Panc1 (cell line): ENCODE measurements around the gene FIS1. TPM values are rescaled to one million over a fixed set of nuclear protein-coding genes. Genes with fewer than 3 reads are reported as not detected.

Experiments
- ATAC-seq: fragments of 200-7000 bp; cut with Tn5 transposase; 2 replicates; pipeline ENCODE4 v1.9.1; 2020; ENCODE audit warnings: mild to moderate bottlenecking, moderate library complexity
- BruUV-seq: library from RNA; stranded (reverse); fragments of 400-500 nt; replicated peaks from 2 replicates; lab custom pipeline; 2021; lab: Mats Ljungman, UMichigan
- CTCF ChIA-PET: fragments of 300-600 bp; sonication (Branson Sonifier 250); formaldehyde crosslinking; loops from one replicate; lab custom pipeline; 2022; ENCODE audit warnings: antibody characterized with exemption; lab: Charles Lee
- POLR2A ChIA-PET: fragments of 300-600 bp; sonication (Branson Sonifier 250); formaldehyde crosslinking; loops from one replicate; lab custom pipeline; 2022; ENCODE audit warnings: antibody characterized with exemption; lab: Charles Lee
- DNase-seq: peaks from one replicate; pipeline ENCODE4 v3.0.0-alpha.2; 2010; ENCODE audit warnings: low read depth, low spot score
- H3K27ac ChIP-seq: 2 replicates; pipeline ENCODE4 v1.5.1; 2011; ENCODE audit warnings: mild to moderate bottlenecking, low read length, inconsistent platforms
- H3K27me3 ChIP-seq: fragments of 200-500 bp; sonication (Bioruptor generic); 2 replicates; pipeline ENCODE4 v1.6.0; 2014; ENCODE audit warnings: low read length, inconsistent platforms; ENCODE audit not compliant: control insufficient read depth, insufficient read depth
- H3K36me3 ChIP-seq: fragments of 200-500 bp; sonication (Bioruptor generic); 2 replicates; pipeline ENCODE4 v1.5.1; 2014; ENCODE audit warnings: inconsistent platforms, mild to moderate bottlenecking, low read length, moderate library complexity; ENCODE audit not compliant: control insufficient read depth, insufficient read depth
- H3K4me1 ChIP-seq: 2 replicates; pipeline ENCODE4 v1.5.1; 2011; ENCODE audit warnings: inconsistent platforms, mild to moderate bottlenecking, low read length, moderate library complexity; ENCODE audit not compliant: control insufficient read depth, insufficient read depth
- H3K4me3 ChIP-seq, 2 experiments: 2 replicates each; pipeline ENCODE4 v1.5.1; 2011 to 2012; ENCODE audit warnings: low read depth in 2 of 2, low read length in 2 of 2, mild to moderate bottlenecking in 2 of 2, inconsistent platforms in 1 of 2, moderate library complexity in 1 of 2
- H3K9me3 ChIP-seq: fragments of 200-500 bp; sonication (Bioruptor generic); 2 replicates; pipeline ENCODE4 v1.5.1; 2014; ENCODE audit warnings: low read depth, mild to moderate bottlenecking, inconsistent platforms, low read length, moderate library complexity; ENCODE audit not compliant: control insufficient read depth, insufficient read depth
- POLR2AphosphoS5 ChIP-seq: IDR thresholded peaks from 2 replicates; pipeline ENCODE4 v1.6.1; 2012; ENCODE audit warnings: mild to moderate bottlenecking, low read depth, low read length, moderate library complexity
- SIN3A ChIP-seq: IDR thresholded peaks from 2 replicates; pipeline ENCODE4 v1.6.1; 2012; ENCODE audit warnings: low read depth, mild to moderate bottlenecking, low read length, moderate library complexity, borderline replicate concordance; ENCODE audit not compliant: insufficient read depth
- TCF7L2 ChIP-seq: IDR thresholded peaks from 2 replicates; pipeline ENCODE4 v1.6.1; 2011; ENCODE audit warnings: mild to moderate bottlenecking, low read depth, low read length, inconsistent platforms
- in situ Hi-C: cut with HindIII; loops from 2 replicates; pipeline ENCODE4 v1.10.0; 2016; ENCODE audit warnings: low sequenced_read_pairs, low pct_unique_long_range_greater_than_20kb
- intact Hi-C: fragments of 100-400 bp; cut with micrococcal nuclease; formaldehyde crosslinking; loops from one replicate; pipeline ENCODE4 v1.10.0; 2022; ENCODE audit not compliant: unreplicated experiment
- total RNA-seq: library from RNA; stranded (reverse); gene quantifications from one replicate; pipeline ENCODE4 v1.2.1, GENCODE V29; 2021; ENCODE audit not compliant: unreplicated experiment
- TF ChIP-seq, protein P1 (sequence below), 2 experiments: IDR thresholded peaks; 2 replicates each; pipeline ENCODE4 v1.6.1; 2011 to 2012; ENCODE audit warnings: low read depth in 2 of 2, control low read depth in 1 of 2, low read length in 1 of 2, mild to moderate bottlenecking in 1 of 2, moderate library complexity in 1 of 2; ENCODE audit not compliant: insufficient read depth in 1 of 2
- TF ChIP-seq, protein P2 (sequence below): fragments of 450-650 bp; IDR thresholded peaks from 2 replicates; pipeline ENCODE4 v1.5.1; 2017; ENCODE audit warnings: mild to moderate bottlenecking

The FIS1 gene
- total RNA-seq, 1 experiment from 2014 or later, result 110 TPM

DNA sequence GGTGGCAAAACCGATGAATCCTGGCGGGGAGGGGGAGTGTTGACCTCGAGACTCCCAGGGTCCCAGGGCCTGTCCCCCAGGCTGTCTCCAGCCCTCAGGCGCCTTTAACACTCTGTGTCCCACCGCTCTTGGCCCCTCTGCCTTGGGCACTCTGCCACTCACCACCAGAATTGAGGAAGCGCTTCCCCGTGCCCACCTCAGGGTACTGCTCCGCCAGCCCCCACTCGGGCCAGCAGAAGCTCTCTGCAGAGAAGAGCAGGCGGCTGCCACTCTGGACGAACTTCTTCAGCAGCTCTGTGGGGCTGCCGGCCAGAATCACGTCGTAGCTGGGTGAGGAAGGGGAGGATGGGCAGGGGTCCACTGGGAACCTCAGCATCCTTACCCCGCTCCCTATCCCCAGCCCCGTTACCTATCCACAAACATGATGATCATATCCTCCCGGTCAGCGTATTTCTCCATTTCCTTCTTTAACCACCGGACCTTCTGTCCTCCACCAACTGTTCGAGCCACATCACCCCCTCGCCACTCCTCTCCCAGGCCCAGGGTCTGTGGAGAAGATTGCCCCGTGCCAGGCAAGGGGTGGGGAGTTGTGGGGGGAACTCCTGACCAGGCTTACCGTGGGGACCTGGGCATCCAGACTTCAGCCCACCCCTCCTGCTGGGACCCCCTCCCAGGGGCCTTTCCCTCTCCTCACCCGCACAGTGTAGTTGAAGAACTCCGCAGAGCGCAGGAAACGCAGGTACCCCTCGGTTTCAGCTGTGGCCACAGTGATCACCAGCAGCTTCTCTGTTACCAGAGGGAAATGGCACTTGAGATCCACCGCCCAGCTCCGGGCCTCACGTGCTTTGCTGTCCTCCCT is 28.7 kb downstream of the FIS1 start:
- peak overlapping the region; percentile 85 to 97 for H3K4me3 ChIP-seq
- DNase-seq (no peak), ATAC-seq (no peak)
- no peak for TF ChIP-seq POLR2AphosphoS5
- TF ChIP-seq TCF7L2, result no peak
- TF ChIP-seq, protein P1, sequence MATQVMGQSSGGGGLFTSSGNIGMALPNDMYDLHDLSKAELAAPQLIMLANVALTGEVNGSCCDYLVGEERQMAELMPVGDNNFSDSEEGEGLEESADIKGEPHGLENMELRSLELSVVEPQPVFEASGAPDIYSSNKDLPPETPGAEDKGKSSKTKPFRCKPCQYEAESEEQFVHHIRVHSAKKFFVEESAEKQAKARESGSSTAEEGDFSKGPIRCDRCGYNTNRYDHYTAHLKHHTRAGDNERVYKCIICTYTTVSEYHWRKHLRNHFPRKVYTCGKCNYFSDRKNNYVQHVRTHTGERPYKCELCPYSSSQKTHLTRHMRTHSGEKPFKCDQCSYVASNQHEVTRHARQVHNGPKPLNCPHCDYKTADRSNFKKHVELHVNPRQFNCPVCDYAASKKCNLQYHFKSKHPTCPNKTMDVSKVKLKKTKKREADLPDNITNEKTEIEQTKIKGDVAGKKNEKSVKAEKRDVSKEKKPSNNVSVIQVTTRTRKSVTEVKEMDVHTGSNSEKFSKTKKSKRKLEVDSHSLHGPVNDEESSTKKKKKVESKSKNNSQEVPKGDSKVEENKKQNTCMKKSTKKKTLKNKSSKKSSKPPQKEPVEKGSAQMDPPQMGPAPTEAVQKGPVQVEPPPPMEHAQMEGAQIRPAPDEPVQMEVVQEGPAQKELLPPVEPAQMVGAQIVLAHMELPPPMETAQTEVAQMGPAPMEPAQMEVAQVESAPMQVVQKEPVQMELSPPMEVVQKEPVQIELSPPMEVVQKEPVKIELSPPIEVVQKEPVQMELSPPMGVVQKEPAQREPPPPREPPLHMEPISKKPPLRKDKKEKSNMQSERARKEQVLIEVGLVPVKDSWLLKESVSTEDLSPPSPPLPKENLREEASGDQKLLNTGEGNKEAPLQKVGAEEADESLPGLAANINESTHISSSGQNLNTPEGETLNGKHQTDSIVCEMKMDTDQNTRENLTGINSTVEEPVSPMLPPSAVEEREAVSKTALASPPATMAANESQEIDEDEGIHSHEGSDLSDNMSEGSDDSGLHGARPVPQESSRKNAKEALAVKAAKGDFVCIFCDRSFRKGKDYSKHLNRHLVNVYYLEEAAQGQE (IDR thresholded peaks at IDR 0.05; ENCODE audit: insufficient read depth in 1 of 2, low read depth in 2 of 2, low read length in 1 of 2), result no peak
- TF ChIP-seq, protein P2, sequence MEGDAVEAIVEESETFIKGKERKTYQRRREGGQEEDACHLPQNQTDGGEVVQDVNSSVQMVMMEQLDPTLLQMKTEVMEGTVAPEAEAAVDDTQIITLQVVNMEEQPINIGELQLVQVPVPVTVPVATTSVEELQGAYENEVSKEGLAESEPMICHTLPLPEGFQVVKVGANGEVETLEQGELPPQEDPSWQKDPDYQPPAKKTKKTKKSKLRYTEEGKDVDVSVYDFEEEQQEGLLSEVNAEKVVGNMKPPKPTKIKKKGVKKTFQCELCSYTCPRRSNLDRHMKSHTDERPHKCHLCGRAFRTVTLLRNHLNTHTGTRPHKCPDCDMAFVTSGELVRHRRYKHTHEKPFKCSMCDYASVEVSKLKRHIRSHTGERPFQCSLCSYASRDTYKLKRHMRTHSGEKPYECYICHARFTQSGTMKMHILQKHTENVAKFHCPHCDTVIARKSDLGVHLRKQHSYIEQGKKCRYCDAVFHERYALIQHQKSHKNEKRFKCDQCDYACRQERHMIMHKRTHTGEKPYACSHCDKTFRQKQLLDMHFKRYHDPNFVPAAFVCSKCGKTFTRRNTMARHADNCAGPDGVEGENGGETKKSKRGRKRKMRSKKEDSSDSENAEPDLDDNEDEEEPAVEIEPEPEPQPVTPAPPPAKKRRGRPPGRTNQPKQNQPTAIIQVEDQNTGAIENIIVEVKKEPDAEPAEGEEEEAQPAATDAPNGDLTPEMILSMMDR, result no peak
- no peak for TF ChIP-seq SIN3A
- CTCF ChIA-PET, result interaction anchor here (0.5 to 0.8 kb wide), 2 partner anchors 11 to 28 kb away, joined by 3 to 7 read pairs; no protein-coding TSS in a partner anchor
- in situ Hi-C loops, result no loop called here
- no peaks in the 10 kb centered on the region for H3K27me3 ChIP-seq
- no peaks in the 10 kb centered on the region; the same call in 1 of the 2 replicates for H3K36me3 ChIP-seq
- POLR2A ChIA-PET, result no interaction called here
- no peaks in the 10 kb centered on the region for H3K9me3 ChIP-seq
- TSS peak; percentile 80 for BruUV-seq
- intact Hi-C loops, result no loop called here
- H3K27ac ChIP-seq, result peak overlapping the region; percentile 95
- peaks cover 13% of the 10 kb centered on the region for H3K4me1 ChIP-seq

DNA sequence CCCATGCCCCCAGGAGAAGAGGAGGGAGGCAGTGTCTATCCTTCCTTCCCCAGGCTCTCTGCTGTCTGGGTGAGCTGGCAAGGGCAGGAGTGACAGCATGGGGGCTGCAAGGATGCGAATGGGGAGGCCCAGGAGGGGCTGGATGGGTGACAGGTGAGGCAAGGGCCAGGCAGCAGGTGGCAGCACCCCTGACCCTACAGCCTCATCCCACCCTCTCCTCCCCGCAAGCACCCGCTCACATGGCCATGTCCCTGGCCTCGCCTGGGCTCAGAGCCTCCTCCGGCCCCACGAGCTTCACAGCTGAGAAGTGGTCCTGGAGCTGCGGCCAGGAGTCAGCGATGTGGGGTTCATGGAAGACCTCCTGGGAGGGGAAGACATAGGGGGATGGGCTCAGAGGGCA is 32.9 kb downstream of the FIS1 start:
- POLR2A ChIA-PET, result interaction anchor here (0.6 kb wide), 1 partner anchor 152 kb away, joined by 3 read pairs; no protein-coding TSS in a partner anchor
- Histone ChIP-seq H3K4me1 (peaks cover 7% of the 10 kb centered on the region; the same call in 1 of the 2 replicates), H3K9me3 (no peaks in the 10 kb centered on the region), H3K27ac (no peak overlapping the region), H3K4me3 (no peak overlapping the region), H3K36me3 (no peaks in the 10 kb centered on the region; the same call in 1 of the 2 replicates), H3K27me3 (no peaks in the 10 kb centered on the region)
- DNase-seq, result no peak
- ATAC-seq, result no peak
- intact Hi-C loops, result no loop called here
- BruUV-seq, result no TSS peak
- CTCF ChIA-PET, result no interaction called here
- in situ Hi-C loops, result no loop called here
- TF ChIP-seq, protein P2, result no peak
- TF ChIP-seq POLR2AphosphoS5 (no peak), SIN3A (no peak), TCF7L2 (no peak)
- TF ChIP-seq, protein P1 (IDR thresholded peaks at IDR 0.05; ENCODE audit: insufficient read depth in 1 of 2, low read depth in 2 of 2, low read length in 1 of 2), result no peak
